Activated T-cell treated with anti-CD3 and anti-CD28 coated beads, Interleukin-2, amount 50 U/mL, for 48 hours (primary cell): ENCODE measurements around the gene CLDND1.

Experiments
- DNase-seq, 2 experiments: peaks; one replicate each; pipeline ENCODE4 v3.0.0-alpha.2; 2020

Gene CLDND1

DNA sequence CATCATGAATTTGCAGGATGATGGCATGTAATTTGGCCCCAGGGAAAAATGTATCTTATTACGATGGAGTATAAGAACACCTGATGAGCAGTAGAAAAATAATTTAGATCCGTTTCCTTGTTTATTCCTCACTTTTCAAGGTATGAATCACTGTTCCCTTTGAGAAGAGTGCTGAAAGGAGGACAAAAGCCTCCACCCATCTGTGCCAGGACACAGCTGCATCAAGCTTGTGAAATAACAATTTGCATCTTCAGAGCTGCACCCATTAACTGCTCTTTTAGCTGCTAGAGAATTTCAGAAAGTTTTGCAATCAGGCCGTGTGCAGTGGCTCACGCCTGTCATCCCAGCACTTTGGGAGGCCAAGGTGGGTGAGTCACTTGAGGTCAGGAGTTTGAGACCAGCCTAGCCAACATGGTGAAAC, 9.6 kb downstream of the CLDND1 start:
- DNase-seq: peak; percentile 52 to 55

DNA sequence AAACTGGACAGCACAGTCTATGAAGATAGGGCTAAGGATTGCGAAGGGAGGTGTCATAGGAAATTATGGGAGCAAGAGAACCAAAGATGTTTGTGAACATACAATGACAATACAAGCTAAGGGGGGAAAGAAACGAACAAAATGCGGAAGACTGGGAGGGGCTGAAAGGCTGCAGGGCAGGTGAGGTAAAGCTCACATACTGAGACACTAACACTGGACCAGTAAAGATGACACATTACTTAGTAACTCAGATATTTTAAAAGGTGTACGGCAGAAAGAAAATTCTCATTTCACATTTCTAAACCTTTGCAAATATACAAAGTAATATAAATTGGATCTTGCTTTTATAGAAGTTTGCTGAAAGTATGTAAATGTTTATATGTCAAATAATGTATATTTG, 10.1 kb downstream of the CLDND1 start:
- DNase-seq: no peak

DNA sequence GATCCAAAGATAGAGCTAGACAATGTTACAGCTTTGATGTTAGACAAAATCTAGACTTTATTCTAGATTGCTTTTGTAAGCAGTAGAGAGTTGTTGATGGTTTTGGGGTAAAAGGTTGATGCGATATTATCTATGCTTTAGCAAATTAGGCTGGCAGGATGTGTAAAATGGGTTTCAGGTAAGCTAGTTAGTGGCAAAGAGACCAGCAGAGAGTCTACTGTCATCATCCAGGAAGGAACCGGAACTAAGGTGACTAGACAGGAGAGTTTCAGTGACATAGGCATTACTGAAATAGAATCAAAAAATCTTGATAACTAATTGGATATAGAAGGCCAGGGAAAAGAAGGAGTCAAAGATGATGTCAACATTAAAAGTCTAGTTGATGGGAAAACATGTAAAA, 14.1 kb downstream of the CLDND1 start:
- DNase-seq: no peak

DNA sequence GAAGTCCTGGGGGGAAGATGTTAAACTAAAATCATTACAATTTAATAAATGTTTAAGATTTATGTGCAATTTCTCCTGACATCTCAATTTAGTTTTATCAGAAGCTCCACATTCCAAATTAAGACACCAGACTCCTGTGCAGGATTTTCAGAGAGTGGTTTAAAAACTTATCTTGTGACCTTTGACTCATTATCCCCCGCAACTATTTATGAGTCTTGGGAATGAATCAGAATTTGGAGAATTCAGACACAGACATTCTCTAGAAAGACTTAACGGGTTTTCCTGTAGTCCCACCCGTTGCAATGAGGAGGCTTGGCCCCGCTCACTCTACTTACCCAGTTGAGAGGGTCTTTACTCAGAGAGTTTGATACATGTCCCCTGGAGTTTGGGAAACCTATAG, 18.2 kb downstream of the CLDND1 start:
- no peak for DNase-seq

DNA sequence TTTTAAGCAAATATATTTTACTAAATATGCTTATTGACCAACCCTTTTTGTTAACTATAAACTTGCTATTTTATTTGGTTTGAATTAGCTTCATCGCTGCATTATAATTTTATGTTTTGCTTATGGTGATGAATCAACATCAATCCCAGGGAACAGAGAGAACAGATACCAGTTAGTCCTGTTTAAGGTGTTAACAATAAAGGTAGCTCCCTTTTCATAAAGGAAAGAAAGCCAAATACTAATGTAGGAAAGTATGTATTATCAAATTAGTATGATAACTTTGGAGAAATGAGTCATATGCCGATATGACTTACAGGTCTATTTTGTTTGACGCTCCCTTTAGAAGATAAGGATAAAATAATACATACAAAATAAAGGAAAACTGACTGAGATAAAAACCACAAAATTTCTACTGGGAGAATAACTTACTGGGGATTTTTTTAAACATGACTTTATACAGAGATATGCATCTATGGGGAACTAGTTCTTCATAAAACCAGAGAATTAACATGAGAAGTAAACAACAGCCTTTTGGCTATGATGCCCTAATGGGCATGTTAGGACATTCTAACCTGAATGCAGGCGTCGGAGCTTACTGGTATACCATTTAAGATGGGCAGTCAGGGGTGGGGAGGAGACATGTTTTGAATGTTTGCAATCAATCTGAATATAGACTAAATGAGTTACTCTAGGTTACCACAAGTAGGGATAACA, 20.7 kb downstream of the CLDND1 start:
- DNase-seq: no peak

DNA sequence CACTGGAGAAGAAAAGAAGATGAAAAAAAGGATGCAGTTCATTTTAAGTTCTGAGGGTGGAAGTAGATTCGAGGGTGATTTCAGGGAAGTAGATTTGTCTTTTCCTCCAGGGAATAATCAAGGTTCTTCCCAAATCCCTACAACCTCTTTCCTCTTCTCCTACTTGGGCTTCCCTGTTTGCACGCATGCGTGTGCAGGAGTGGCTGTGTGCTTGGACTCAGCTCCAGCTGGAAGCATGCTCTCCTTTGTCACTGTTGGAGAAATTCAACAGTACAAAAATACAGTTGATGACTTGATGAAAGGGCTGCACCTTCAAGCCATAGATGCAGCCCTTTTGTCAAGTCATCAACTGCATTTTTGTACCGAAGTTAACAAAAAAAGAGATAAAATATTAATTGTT, 21.4 kb downstream of the CLDND1 start:
- DNase-seq: no peak

DNA sequence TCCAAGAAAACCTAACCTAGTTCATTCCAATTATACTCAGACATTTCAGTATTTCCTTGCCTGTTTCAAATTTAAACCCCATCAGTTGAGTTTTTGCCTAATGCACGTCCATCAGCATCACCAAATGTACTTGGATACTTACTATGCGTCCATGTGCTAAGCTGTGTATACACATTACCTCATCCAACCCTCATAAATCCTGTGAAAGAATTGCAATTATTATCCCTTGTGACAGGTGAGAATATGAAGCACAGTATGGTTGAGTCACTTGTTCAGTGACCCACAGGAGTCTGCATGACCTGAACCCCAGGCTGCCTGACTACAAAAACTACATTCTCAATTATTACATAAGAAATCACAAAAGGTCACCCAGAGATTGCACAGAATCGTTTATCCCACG, 22.7 kb downstream of the CLDND1 start:
- no peak for DNase-seq

DNA sequence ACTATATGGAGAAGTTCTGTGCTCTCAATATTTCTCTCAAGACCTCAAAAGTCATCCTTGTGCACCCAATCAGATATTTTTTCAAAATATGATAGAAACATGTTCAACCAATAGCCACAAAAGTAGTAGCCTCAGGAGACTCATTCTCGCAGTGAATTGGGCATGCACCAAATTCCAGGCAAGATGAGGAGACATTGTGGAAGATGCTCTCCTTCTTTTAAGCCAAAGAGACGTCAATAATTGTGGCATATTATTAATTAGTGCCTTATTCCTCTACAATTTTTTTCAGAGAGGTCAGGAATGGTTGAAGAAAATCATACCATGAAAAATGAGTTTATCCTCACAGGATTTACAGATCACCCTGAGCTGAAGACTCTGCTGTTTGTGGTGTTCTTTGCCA, 25.3 kb downstream of the CLDND1 start, which contains the start of gene OR5K2:
TSS of gene OR5K2 (plus strand) at position 301 of the 400 bp plus-strand sequence. CDS start at position 301, 0 bp downstream.
- no peak for DNase-seq

DNA sequence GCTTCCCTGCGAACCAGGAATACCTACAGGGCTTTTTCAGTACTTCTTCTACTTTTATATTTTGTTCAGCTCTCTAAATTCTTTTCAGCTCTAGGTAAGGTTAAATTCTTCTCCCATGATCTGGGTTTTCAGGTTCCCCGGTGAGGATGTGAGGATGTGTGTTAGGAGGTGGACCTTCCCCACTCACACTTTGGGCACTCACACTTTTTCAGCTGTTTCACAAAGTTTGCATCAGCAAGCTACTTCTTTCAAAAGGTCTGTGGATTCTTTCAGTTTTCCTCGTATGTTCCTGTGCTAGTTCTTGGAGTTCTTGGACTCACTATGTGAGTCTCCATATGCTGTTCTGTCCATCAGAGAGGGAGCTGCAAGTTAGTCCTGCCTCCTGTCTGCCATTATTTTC, 39.1 kb downstream of the CLDND1 start:
- DNase-seq: no peak

DNA sequence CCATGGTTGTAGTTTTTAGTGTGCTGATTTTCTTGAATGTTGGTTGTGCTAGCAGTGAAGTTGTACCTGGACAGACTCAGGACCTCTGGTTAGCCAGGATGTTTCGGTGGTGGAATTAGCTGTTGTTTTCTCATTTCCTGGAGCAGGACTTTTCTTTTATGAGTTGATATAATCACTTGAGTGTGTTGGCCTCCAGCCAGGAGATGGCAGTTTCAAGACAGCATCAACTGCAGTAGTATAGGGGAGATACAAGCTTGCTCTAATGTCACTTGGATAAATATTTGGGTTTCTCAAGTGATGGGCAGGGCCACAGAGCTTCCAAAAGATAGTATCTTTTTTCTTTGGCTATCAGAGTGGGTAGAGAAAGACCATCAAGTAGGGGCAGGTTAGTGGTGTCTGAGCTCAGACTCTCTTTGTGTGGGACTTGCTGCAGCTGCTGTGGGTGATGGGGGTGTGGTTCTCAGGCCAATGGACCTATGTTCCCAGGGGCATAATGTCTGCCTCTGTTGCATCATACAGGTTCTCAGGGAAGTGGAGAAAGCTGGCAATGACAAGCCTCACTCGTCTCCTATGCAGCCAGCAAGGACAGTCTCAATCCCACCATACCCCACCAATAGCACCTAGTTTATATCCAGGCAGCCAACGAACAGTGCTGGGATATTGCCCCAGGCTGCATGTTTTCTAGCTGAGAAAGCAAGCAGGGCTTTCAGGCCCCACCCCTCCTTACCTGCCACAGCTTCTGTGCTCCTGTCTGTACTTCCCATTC, 39.8 kb downstream of the CLDND1 start:
- DNase-seq: no peak
